ENCODE measurements around the gene ACER3.
A peak's percentile ranks its signal among the peaks of the same experiment; 100 is the strongest.
"Not testable (repeated sequence)": the region's sequence is repeated elsewhere in the genome, so short reads cannot be mapped to it uniquely, and the experiment has no call there.

ACER3 gene

DNA sequence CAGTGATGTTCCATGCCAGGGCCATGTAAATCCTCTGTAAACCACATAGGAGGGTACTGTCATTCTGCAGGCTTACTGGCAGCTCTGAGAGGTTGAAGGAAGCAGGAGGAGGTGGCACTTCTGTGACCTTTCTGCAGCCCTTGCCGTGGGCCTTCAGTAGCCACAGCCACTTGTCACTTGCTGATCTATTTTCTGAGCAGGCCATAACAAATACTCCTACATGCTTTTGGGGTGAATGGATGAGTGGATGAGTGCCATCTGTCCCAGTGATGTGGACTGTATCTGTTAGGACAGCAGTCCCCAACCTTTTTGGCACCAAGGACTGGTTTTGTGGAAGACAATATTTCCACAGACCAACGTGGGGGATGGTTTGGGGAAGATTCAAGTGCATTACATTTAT, 183.6 kb downstream of the ACER3 start:
- no peak for DNase-seq

DNA sequence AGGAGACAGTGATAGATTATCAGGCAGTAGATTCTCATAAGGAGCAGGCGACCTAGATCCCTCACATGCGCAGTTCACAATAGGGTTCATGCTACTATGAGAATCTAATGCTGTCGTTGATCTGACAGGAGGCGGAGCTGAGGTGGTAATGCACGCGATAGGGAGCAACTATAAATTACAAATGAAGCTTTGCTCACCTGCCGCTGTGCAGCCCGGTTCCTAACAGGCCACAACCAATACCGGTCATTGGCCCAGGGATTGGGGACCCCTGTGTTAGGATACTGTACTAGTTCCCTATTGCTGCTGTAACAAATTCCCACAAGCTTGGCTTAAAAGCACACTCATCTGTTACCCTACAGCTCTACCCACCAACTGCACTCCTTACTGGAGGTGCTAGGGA, 184.2 kb downstream of the ACER3 start:
- no peak for DNase-seq

DNA sequence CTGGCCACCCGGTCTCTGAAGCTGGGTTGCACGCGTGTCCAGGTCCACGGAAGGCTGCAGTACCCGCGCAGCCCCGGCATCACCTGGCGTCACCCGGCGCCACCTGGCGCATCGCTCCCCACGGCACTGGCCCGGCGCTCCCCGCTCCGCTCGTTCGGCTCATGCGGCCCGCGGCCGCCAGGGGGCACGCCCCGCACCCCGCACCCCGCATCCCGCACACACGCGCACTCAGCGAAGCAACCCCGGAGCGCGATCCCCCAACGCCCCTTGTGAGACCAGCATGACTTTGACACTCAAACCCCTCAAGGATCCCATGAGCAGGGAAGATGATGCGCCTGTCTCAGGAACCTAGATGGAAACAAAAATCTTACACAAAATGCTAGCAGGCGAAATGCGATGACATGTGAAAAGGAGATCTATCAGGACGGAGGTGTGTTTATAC, 185.4 kb downstream of the ACER3 start:
- peak; percentile 17 for DNase-seq

DNA sequence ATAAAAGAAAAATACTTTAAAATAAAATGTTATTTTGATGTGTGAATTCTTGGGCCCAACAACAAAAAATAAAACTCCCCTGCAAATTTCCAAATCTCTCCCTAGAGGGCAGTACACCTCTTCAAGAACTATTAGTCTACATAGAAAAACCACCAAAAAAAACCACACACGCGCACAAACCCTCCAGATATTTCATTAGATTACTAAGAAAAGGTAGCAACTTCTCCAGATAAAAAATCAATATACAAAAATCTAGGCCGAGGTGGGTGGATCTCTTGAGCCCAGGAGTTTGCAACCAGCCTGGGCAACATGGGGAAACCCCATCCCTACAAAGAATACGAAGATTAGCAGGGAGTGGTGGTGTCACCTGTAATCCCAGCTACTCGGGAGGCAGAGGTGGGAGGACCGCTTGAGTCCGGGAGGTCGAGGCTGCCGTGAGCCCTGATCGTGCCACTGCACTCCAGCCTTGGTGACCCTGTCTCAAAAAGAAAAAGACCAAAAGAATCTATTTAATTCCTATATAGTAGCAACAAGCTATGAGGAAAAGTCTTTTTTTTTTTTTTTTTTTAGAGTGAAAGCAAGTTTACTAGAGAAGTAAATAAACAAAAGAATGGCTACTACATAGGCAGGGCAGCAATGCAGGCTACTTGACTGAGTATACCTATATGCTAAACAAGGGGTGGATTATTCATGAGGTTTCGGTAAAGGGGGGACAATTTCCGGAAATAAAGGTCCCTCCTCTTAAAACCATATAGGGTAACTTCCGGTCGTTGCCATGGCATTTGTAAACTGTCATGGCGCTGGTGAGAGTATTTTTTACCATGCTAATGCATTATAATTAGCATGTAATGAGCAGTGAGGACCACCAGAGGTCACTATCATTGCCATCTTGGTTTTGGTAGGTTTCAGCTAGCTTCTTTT, 186.5 kb downstream of the ACER3 start:
- peak; percentile 84 for DNase-seq

DNA sequence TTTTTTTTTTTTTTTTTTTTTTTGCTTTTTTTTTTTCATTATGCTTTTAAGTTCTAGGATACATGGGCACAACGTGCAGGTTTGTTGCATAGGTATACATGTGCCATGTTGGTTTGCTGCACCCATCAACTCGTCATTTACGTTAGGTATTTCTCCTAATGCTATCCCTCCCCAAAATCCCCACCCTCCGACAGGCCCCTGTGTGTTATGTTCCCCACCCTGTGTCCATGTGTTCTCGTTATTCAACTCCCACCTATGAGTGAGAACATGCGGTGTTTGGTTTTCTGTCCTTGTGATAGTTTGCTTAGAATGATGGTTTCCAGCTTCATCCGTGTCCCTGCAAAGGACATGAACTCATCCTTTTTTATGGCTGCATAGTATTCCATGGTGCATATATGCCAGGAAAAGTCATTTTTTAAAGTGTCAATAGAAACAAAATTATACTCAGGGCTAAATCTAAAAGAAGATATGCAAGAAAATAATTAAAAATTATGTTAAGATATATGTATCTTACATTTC, 187.3 kb downstream of the ACER3 start:
- DNase-seq: not testable (repeated sequence)

DNA sequence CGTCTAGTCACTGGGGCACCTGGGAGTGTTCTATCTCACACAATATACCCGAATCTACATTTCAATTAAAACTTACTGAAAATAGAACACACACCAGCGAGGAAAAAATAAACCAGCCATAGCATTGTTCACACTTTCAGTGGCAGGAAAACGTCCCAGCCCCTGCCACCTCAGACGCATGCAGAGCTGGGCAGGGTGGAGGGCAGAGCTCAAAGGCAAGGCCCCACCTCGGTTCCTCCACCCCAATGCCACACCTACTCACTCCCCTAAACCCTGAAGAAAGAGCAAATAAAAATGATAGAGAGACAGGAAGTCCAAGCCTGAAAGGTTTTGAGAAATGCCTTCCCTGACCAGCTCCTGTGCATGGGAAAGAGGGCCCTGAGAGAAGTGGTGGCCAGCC, 188.3 kb downstream of the ACER3 start:
- no peak for DNase-seq

DNA sequence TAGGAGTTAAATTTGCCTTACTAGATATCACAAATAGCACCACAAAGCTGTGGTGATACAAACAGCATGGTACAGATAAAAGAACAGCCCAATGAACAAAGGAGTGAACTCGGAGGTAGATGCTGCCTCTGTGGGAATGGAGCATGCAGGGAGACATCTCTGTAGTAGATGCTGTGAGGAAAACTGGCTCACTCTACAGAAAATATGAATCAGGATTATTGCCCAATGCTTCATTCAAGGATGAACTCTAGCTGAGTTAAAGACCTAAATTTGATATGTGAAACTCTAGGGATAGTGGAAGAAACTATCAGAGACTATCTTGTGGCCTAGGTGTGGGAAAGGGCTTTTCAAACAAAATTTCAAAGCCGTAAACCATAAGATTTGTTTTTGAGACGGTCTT, 190.8 kb downstream of the ACER3 start:
- no peak for DNase-seq

DNA sequence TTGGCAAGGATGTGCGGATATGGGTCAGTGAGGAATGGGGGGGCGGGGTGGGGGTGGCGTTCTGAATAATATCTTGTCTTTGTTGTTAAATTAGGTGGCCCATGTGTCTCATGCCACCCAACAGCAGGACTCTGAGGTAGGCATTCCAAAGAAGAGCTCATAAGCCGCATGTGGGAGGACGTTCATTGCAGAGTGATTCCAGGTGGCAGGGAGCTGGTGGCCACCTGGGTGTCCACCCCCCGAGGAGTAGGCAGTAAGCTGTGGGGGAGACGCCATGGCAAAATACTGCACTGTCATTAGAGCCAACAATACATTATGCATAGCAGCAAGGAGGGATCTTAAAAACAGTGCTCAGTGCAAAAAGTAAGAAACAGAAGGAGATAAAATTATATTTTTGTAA, 191.8 kb downstream of the ACER3 start:
- no peak for DNase-seq

DNA sequence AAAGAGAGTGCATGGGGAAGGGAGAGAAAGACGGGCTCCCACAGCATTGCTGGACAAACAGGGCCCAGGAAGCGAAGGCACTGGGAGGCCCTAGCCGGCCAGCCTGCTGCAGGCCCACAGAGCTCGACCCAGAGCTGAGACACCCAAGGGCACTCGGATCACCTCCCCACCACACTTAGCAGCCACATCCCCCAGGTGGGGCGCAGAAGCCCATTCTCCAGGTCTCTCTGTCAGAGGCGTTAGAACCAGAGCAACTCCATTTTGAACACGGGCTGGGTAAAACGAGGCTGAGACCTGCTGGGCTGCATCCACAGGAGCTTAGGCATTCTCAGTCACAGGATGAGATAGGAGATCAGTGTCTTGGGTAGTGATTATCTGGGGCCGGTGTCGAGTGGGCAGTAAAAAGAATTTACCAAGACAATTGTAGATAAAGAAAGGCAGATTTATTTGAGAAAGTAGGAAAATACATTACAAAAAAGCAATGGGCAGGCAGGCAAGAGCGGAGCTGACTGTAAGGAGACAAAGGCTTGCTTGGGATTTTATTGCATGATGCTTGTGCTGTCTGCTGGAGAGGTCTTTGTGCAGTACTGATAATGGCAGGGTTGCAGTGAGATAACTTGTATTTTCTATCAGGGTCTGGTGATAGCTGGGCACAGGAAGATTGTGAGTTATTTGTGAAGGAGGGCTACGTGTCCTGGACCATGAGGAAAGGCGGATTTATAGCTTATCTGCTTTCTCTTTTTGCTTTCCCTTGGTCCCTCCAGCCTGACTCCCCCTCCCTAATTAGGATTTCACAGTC, 192.7 kb downstream of the ACER3 start:
- no peak for DNase-seq

DNA sequence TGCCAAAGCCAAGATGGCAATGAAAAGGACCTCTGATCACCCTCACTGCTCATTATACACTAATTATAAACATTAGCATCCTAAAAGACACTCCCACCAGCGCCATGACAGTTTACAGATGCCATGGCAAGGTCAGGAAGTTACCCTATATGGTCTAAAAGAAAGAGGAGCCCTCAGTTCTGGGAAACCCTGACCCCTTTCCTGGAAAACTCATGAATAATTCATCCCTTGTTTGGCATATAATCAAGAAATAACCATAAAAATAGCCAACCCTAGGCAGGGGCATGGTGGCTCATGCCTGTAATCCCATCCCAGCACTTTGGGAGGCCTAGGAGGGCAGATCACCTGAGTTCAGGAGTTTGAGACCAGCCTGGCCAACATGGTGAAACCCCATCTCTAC, 193.4 kb downstream of the ACER3 start:
- no peak for DNase-seq

DNA sequence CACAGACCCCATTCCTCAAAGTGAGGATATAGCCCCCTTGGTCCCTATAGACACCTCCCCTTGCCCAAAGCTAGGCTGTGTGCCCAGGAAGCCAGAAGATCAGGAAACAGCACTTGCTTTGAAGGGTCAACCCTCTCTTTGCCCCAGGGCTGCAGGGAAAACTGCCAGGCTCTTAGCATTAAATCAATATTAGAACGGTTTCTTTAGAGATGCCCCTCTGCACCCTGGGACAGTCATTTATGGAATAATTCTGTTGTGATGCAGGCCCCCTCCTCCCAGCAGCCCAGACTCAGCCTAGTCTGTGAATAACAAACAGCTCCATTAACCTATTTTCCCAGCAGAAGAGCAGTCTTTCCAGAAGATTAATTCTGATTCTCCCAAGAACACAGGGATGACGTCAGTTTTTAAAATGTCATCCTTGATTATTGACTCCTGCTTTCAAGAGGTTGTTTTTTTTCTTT, 194.4 kb downstream of the ACER3 start:
- DNase-seq: no peak

DNA sequence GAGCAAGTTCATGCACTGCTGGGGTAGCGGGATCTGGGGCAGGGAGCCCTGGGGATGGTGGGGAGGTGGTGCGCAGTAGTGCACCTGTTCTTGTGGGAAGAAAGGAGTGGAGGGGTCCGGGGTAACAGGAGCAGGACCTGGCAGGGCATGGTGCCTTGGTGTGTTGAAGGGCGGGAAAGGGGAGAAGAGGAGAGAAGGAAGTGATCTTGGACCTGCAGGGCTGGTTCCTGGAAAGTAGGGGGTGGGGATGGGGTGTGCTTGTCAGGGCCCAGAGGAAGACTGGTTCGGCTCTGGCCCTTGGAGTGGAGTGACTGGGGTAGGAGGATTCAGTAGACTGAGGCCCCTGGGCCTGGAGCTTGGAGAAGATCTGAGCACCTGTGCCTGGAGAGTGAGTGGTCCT, 195.2 kb downstream of the ACER3 start:
- no peak for DNase-seq

DNA sequence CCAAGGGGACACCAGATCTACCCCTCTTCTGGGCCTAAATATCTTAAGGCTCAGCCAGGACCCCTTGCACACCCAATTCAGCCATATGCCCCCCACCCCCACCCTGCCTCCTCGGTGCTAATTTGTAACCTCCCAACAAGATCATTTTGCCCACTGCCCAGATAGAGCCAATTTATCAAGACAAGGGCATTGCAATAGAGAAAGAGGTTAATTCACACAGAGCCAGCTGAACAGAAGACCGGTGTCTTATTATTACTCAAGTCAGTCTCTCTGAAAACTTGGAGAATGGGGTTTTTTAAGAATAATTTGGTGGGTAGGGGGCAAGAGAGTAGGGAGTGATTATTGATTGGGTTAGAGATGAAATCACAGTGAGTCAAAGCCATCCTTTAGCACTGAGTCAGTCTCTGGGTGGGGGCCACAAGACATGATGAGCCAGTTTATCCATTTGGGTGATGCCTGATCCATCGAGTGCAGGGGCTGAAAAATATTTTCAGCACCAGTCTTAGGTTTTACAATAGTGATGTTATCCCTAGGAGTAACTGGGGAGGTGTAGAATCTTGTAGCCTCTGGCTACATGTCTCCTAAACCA, 196.2 kb downstream of the ACER3 start:
- no peak for DNase-seq

DNA sequence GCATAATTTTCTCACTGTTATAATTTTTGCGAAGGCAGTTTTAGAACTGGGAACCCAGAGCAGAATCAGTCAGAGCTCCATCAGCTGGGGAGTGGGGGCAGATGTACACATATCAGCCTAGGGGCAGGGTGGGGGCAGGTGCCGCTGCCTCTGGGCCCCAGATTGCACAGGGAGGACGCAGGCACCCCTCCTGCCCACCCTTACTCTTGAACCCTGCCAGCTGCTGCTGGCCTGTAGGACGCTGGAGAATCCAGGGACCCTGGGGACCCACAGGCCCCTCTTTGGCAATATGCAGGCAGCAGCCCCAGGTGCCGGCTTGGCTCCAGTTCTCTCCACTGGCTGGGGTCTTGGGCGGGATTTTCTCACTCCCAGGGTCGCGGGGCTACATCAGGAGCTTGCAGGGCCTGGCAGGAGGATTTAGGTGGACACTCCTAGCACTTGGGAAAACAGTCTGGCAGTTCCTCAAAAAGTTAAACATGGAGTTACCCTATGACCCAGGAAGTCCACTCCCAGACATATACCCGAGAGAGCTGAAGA, 197.3 kb downstream of the ACER3 start:
- no peak for DNase-seq

DNA sequence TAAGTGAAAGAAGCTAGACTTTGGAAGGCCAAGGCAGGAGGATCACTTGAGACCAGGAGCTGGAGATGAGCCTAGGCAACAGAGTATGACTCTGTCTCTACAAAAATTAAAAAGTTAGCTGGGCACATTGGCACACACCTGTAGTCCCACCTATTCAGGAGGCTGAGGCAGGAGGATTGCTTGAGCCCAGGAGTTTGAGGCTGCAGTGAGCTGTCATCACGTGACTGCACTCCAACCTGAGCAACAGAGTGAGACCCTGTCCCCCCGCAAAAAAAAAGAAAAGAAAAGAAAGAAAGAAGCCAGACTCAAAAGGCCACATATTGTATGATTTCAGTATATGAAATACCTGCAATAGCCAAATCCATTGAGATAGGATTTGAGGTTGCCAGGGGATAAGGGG, 198.2 kb downstream of the ACER3 start:
- no peak for DNase-seq

DNA sequence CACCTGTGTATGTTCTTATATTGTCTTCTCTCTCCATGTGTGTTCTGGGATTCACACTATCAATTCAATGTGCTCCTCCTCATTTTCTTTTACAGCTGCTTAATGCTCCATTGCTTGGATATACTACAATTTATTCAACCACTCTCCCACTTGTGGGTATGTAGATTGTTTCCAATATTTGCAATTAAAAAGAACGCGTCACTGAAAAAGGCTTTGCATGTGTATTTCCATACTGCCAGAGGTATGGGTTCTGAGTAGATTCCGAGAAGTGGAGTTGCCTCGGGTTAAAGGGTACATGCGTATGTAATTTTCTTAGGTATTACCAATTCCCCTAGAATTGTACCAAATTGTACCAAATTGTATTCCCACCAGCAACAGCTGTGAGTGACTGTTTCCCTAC, 199.1 kb downstream of the ACER3 start:
- DNase-seq: no peak

DNA sequence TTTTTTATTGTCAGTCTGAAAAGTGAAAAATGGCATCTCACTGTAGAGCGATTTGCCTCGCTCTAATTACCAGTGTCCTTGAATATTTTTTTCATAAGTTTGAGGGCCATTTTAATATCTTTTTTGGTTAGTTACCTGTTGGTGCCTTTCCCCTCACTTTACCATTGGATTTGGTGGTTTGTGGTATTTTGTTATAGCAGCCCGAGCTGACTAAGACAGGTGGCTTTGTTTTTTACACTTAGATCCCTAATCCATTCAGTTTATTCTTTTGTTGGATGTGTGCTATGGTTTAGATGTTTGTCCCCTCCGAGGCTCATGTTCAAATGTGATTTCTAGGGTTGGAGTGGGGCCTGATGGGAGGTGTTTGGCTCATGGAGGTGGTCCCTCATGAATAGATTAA, 199.5 kb downstream of the ACER3 start:
- no peak for DNase-seq

DNA sequence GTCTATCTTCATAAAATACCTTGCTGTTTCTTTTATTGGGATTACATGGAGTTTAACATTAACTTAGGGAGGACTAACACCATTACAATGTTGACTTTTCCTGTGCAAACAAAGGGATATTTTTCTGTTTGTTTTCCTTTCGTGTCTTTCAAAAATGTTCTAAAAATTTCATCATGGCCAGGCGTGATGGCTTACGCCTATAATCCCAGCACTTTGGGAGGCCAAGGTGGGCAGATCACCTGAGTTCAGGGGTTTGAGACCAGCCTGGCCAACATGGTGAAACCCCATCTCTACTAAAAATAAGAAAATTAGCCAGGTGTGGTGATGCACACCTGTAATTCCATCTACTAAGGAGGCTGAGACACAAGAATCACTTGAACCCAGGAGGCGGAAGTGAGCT, 200.5 kb downstream of the ACER3 start:
- DNase-seq: not testable (repeated sequence)

DNA sequence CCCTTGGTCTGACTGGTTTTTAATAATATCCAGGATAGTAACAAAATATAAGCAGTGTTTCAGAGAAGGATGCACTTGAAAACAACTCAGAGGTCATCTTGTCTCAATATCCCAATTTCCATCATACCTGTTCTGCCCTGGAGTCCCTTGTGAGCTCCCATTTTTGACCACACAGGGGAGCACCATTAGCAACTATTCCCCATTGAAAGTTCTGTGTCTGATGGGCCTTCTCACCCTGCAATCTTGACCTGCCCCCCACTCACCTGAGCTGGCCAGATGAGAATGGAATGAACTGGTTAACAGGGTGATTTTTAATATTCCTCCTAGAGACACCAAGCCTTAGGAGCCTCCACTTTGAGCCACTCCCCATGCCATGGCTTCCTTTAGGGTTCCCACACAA, 202.2 kb downstream of the ACER3 start:
- DNase-seq: peak; percentile 9

DNA sequence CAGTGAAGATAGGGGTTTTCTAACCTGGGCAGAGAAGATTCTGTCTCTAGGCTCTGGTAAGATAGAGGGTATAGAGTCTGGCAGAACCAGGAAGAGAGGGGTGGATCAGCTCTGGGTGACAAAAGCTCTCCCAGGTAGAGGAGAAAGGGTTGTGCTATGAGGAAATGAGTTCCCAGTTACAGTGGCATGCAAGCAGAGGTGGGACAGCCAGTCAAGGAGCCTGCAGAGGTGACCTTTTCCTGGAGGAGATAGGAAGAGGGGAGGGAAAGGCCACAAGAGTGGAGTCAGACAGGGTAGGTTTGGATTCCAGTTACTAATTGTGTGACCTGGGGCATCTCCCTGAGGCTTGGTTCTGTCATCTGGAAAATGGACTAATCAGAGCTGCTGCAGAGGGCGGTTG, 202.7 kb downstream of the ACER3 start:
- DNase-seq: no peak

DNA sequence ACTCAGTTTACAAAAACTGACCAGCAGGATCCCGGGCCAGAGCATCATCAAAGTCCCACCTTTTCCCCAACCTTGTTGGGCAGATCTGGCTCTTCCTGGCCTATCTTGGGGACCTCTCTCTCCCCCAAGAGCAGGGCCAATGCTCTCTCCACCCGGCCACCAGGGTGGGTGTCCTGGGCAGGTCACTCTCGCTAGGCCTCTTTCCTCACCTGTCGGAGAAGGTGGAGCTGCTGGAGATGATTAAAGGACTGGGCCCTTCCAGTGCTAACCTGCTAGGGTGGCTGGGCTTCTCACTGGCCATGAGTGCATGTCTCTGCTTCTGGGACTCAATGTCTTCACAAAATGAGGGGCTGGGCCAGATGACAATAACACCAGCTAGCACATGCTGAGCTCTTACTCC, 203.1 kb downstream of the ACER3 start:
- no peak for DNase-seq

DNA sequence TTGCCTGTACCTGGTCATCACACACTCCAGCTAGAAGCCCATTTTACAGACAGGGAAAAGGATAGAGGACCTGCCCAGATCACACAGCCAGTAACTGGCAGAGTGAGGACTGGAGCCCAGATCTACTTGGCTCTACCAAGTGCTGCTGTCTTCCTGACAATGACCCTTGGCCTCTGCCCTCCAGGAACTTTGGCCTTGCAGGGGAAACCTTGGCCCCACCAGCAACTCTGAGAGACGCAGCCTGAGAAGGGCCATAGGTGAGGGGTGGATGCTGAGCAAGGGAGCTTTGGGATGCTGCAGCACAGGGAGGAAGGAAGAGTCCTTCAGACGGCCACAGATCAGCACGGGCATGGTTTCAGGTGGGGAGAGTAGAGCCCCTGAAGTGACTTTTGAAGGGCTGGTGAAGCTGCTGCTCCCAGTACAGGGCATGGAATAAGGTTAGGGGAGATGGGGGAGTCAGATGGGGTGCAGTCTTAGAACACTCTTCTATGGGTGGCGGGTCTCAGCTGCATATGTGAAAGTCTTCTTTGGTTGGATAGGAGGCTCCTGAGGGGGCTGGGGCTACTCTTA, 204.0 kb downstream of the ACER3 start:
- no peak for DNase-seq

DNA sequence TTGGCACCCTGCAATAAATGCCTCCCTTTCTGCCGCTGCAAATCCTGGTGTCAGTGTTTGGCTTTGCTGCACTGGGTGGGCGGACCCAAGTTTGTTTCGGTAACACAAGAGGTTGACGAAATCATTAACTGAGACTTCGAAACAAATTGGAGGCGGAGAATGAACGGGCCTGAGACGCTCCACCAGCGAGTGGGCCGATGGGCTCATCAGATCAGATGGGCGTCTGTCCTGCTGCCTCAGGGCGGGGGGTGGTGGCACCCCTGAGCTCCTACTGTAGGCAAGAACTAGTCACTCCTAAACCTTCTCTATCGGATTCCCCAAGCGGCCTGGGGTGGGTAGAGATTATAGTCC, 205.1 kb downstream of the ACER3 start:
- DNase-seq: peak; percentile 71

Measured in HCEC 1CT (cell line).